H1 (cell line): ENCODE data around the gene KHDC4. TPM values are rescaled to one million over a fixed set of nuclear protein-coding genes. Genes with fewer than 3 reads are reported as not detected.

Source experiments
- CTCF ChIA-PET: fragments of 300-600 bp; sonication (Branson Sonifier 250); formaldehyde crosslinking; loops from one replicate; lab custom pipeline; 2021; ENCODE audit not compliant: partially characterized antibody; lab: Charles Lee
- POLR2A ChIA-PET: fragments of 300-600 bp; sonication (Branson Sonifier 250); formaldehyde crosslinking; loops from one replicate; lab custom pipeline; 2021; ENCODE audit warnings: inconsistent platforms; ENCODE audit not compliant: partially characterized antibody; lab: Charles Lee
- DNase-seq, 2 experiments: peaks; one replicate each; pipeline versions ENCODE4 v3.0.0 to v3.0.0-alpha.2; 2010 to 2022; ENCODE audit warnings: low spot score in 2 of 2, low read depth in 1 of 2, mixed read lengths in 1 of 2
- FAIRE-seq: peaks from 2 replicates; lab custom pipeline; 2011; peaks lifted over from hg19 to GRCh38; lab: Jason Lieb, UNC
- H2AFZ ChIP-seq: 2 replicates; pipeline ENCODE4 v1.8.1; 2012; ENCODE audit warnings: low read length, inconsistent platforms
- H2AK5ac ChIP-seq: 2 replicates; pipeline ENCODE4 v1.6.1; 2013; ENCODE audit warnings: low read depth, low read length
- H2BK120ac ChIP-seq: replicated peaks from 2 replicates; pipeline ENCODE3; 2013; ENCODE audit warnings: low read depth, low read length, inconsistent platforms
- H2BK12ac ChIP-seq: 2 replicates; pipeline ENCODE4 v1.6.1; 2013; ENCODE audit warnings: low read depth, low read length
- H2BK15ac ChIP-seq: 2 replicates; pipeline ENCODE4 v1.6.1; 2013; ENCODE audit warnings: low read length
- H2BK20ac ChIP-seq: 2 replicates; pipeline ENCODE4 v1.6.1; 2013; ENCODE audit warnings: low read length
- H2BK5ac ChIP-seq: 2 replicates; pipeline ENCODE4 v1.6.1; 2013; ENCODE audit warnings: low read depth, low read length
- H3K14ac ChIP-seq: 2 replicates; pipeline ENCODE4 v1.6.1; 2013; ENCODE audit warnings: inconsistent platforms; ENCODE audit not compliant: insufficient read length
- H3K18ac ChIP-seq: 2 replicates; pipeline ENCODE4 v1.6.1; 2013; ENCODE audit warnings: low read length; ENCODE audit errors: extremely low read depth
- H3K23ac ChIP-seq: 2 replicates; pipeline ENCODE4 v1.6.1; 2013; ENCODE audit warnings: inconsistent platforms; ENCODE audit not compliant: insufficient read length
- H3K23me2 ChIP-seq: 2 replicates; pipeline ENCODE4 v1.6.1; 2013; ENCODE audit warnings: low read depth, low read length
- H3K27ac ChIP-seq: 2 replicates; pipeline ENCODE4 v1.6.1; 2011; ENCODE audit warnings: low read depth, low read length, inconsistent platforms
- H3K27me3 ChIP-seq, 4 experiments: replicated peaks in 1 of 4; 1 replicate in 1 of 4; 2 replicates in 3 of 4; pipeline versions ENCODE4 v1.6.1 to v1.8.1; 2011 to 2013; ENCODE audit warnings: low read length in 3 of 4, mild to moderate bottlenecking in 3 of 4, inconsistent platforms in 2 of 4, mixed read lengths in 2 of 4, moderate library complexity in 1 of 4; ENCODE audit not compliant: control insufficient read depth in 3 of 4, insufficient read depth in 3 of 4; ENCODE audit errors: extremely low read depth in 1 of 4
- H3K36me3 ChIP-seq, 4 experiments: 2 replicates each; pipeline versions ENCODE4 v1.6.1 to v1.8.1; 2011 to 2013; ENCODE audit warnings: mild to moderate bottlenecking in 4 of 4, low read length in 3 of 4, moderate library complexity in 2 of 4, control low read depth in 1 of 4, inconsistent platforms in 1 of 4; ENCODE audit not compliant: insufficient read depth in 4 of 4, control insufficient read depth in 2 of 4
- H3K4ac ChIP-seq: replicated peaks from 2 replicates; pipeline ENCODE3; 2013; ENCODE audit warnings: low read length, low read depth, mixed read lengths, inconsistent platforms; ENCODE audit not compliant: insufficient read length
- H3K4me1 ChIP-seq, 4 experiments: replicated peaks in 1 of 4; 1 replicate in 1 of 4; 2 replicates in 3 of 4; pipeline versions ENCODE4 v1.6.1 to v1.8.1; 2011 to 2013; ENCODE audit warnings: low read length in 3 of 4, inconsistent platforms in 2 of 4, mixed read lengths in 1 of 4; ENCODE audit not compliant: insufficient read depth in 4 of 4, control insufficient read depth in 3 of 4
- H3K4me2 ChIP-seq, 2 experiments: 2 replicates each; pipeline versions ENCODE4 v1.6.1 to v1.8.1; 2011 to 2013; ENCODE audit warnings: low read depth in 2 of 2, low read length in 2 of 2, control low read depth in 1 of 2, inconsistent platforms in 1 of 2, mild to moderate bottlenecking in 1 of 2; ENCODE audit not compliant: insufficient read depth in 1 of 2
- H3K4me3 ChIP-seq, 4 experiments: fragments of 200-600, 300-600 bp in 1 of 4; sonication (generic), shearing (Covaris generic), sonication (Bioruptor Twin) in 1 of 4; 2 replicates each; pipeline versions ENCODE4 v1.5.1 to v1.8.1; 2011 to 2016; ENCODE audit warnings: low read length in 4 of 4, low read depth in 3 of 4, control low read depth in 2 of 4, inconsistent platforms in 2 of 4, mild to moderate bottlenecking in 2 of 4, mixed read lengths in 1 of 4, moderate library complexity in 1 of 4; ENCODE audit not compliant: insufficient read depth in 2 of 4; ENCODE audit errors: extremely low read depth in 1 of 4
- H3K56ac ChIP-seq: replicated peaks from 2 replicates; pipeline ENCODE3; 2013; ENCODE audit warnings: low read depth, mild to moderate bottlenecking, mixed read lengths, low read length, inconsistent platforms; ENCODE audit not compliant: insufficient read length
- H3K79me1 ChIP-seq: 2 replicates; pipeline ENCODE4 v1.6.1; 2013; ENCODE audit warnings: low read depth, low read length, control low read depth
- H3K79me2 ChIP-seq, 2 experiments: 2 replicates each; pipeline versions ENCODE4 v1.6.1 to v1.8.1; 2012 to 2013; ENCODE audit warnings: low read length in 2 of 2, mild to moderate bottlenecking in 2 of 2, inconsistent platforms in 1 of 2; ENCODE audit not compliant: insufficient read depth in 2 of 2, control insufficient read depth in 1 of 2
- H3K9ac ChIP-seq, 4 experiments: replicated peaks in 1 of 4; 1 replicate in 1 of 4; 2 replicates in 3 of 4; pipeline versions ENCODE4 v1.6.1 to v1.8.1; 2011 to 2013; ENCODE audit warnings: low read depth in 3 of 4, low read length in 3 of 4, control low read depth in 2 of 4, mild to moderate bottlenecking in 2 of 4, moderate library complexity in 2 of 4, inconsistent platforms in 1 of 4; ENCODE audit errors: extremely low read depth in 1 of 4
- H3K9me3 ChIP-seq, 2 experiments: 2 replicates each; pipeline versions ENCODE4 v1.6.1 to v1.8.1; 2012 to 2013; ENCODE audit warnings: mild to moderate bottlenecking in 2 of 2, moderate library complexity in 2 of 2, control low read depth in 1 of 2, inconsistent platforms in 1 of 2, low read depth in 1 of 2, low read length in 1 of 2, mixed read lengths in 1 of 2; ENCODE audit not compliant: insufficient read depth in 2 of 2
- H4K20me1 ChIP-seq, 2 experiments: replicated peaks in 1 of 2; 2 replicates each; pipeline versions ENCODE3 to v1.8.1; 2011 to 2013; ENCODE audit warnings: inconsistent platforms in 2 of 2, low read length in 2 of 2, mild to moderate bottlenecking in 1 of 2; ENCODE audit not compliant: insufficient read depth in 2 of 2, control insufficient read depth in 1 of 2
- H4K5ac ChIP-seq: 2 replicates; pipeline ENCODE4 v1.6.1; 2013; ENCODE audit warnings: low read length, low read depth, mixed read lengths, inconsistent platforms; ENCODE audit not compliant: insufficient read length
- H4K8ac ChIP-seq: 2 replicates; pipeline ENCODE4 v1.8.0; 2013; ENCODE audit warnings: mild to moderate bottlenecking, moderate library complexity, low read length, inconsistent platforms; ENCODE audit not compliant: insufficient read depth; ENCODE audit errors: extremely low read depth
- H4K91ac ChIP-seq: replicated peaks from 2 replicates; pipeline ENCODE3; 2013; ENCODE audit warnings: low read length, mixed read lengths, inconsistent platforms; ENCODE audit not compliant: insufficient read length
- CBX5 ChIP-seq: fragments of 300-800, 300-1000 bp; sonication (generic); IDR thresholded peaks from 2 replicates; pipeline ENCODE4 v1.7.1; 2016; ENCODE audit warnings: antibody characterized with exemption, low read length, low read depth
- CHD2 ChIP-seq: IDR thresholded peaks from 2 replicates; pipeline ENCODE4 v1.6.1; 2012; ENCODE audit warnings: low read length, improper control_type of control experiment
- E2F6 ChIP-seq: IDR thresholded peaks from 2 replicates; pipeline ENCODE4 v1.6.1; 2012; ENCODE audit warnings: inconsistent platforms
- JUND ChIP-seq: IDR thresholded peaks from 2 replicates; pipeline ENCODE4 v1.6.1; 2011; ENCODE audit warnings: mild to moderate bottlenecking, improper control_type of control experiment, low read length
- NRF1 ChIP-seq: IDR thresholded peaks from 2 replicates; pipeline ENCODE4 v1.6.1; 2011; ENCODE audit warnings: mild to moderate bottlenecking, low read depth, low read length, improper control_type of control experiment
- POLR2A ChIP-seq, 2 experiments: IDR thresholded peaks; 1 replicate in 1 of 2; 2 replicates in 1 of 2; pipeline ENCODE4 v1.6.1; 2011; ENCODE audit warnings: low read depth in 2 of 2, low read length in 2 of 2, mild to moderate bottlenecking in 2 of 2; ENCODE audit errors: control extremely low read depth in 1 of 2
- RNF2 ChIP-seq: fragments of 200-900, 300-1000 bp; sonication (generic); IDR thresholded peaks from 2 replicates; pipeline ENCODE4 v1.7.1; 2016; ENCODE audit warnings: borderline replicate concordance, low read depth, mild to moderate bottlenecking, antibody characterized with exemption, low read length; ENCODE audit not compliant: poor library complexity, severe bottlenecking; ENCODE audit errors: missing control alignments
- TBP ChIP-seq: IDR thresholded peaks from 2 replicates; pipeline ENCODE4 v1.6.1; 2011; ENCODE audit warnings: low read depth, low read length, improper control_type of control experiment
- polyA plus RNA-seq, 7 experiments: library from polyadenylated mRNA; depleted of rRNA in 3 of 7; stranded (reverse) in 5 of 7; unstranded in 2 of 7; fragments of >200 nt in 5 of 7; fragments of 200-250 nt in 2 of 7; gene quantifications; 1 replicate in 5 of 7; 2 replicates in 1 of 7; 4 replicates in 1 of 7; pipeline versions ENCODE4 v1.2.1 to v1.2.3, GENCODE V29; 2011 to 2013; ENCODE audit warnings: missing spikeins in 2 of 7, mixed read lengths in 2 of 7
- total RNA-seq: library from RNA; stranded (reverse); fragmentation: NEBNext Ultra II Directional; extraction: Animal tissue kit (Norgen Biotek cat#: 25700); gene quantifications from 2 replicates; pipeline ENCODE4 v1.2.1, GENCODE V29; 2021

The KHDC4 gene
- total and polyA plus RNA-seq, 2 of the 8 experiments (the other 6 are each of a cell fraction or from before 2014, with no cell fraction given): 56.6 to 81.1 TPM

GRCh38 chr1:155884982-155885381 is 49.2 kb downstream of the KHDC4 start:
- no peak overlapping the region for H3K4ac ChIP-seq
- no peak overlapping the region for H4K8ac ChIP-seq
- H3K79me2 ChIP-seq: no peaks in the 10 kb centered on the region
- DNase-seq (no peak), FAIRE-seq (no peak)
- no peaks in the 10 kb centered on the region for H4K20me1 ChIP-seq
- ChIA-PET POLR2A (interaction anchor here (0.8 kb wide), 1 partner anchor 16 kb away, joined by 3 read pairs; no protein-coding TSS in a partner anchor), CTCF (interaction anchor here (1.4 kb wide), 1 partner anchor 13 kb away, joined by 4 read pairs; no protein-coding TSS in a partner anchor)
- H3K23ac ChIP-seq: no peak overlapping the region
- H3K9me3 ChIP-seq: no peaks in the 10 kb centered on the region
- no peaks in the 10 kb centered on the region for H3K23me2 ChIP-seq
- H2BK20ac ChIP-seq: no peak overlapping the region
- no peaks in the 10 kb centered on the region for H3K36me3 ChIP-seq
- H3K27me3 ChIP-seq: no peaks in the 10 kb centered on the region
- H4K5ac ChIP-seq: no peak overlapping the region
- no peak overlapping the region for H3K4me3 ChIP-seq
- no peak overlapping the region for H2BK15ac ChIP-seq
- no peak overlapping the region for H2AFZ ChIP-seq
- no peak overlapping the region for H3K14ac ChIP-seq
- no peak overlapping the region for H3K9ac ChIP-seq
- H3K79me1 ChIP-seq: no peaks in the 10 kb centered on the region
- no peak overlapping the region for H2AK5ac ChIP-seq
- H2BK120ac ChIP-seq: no peak overlapping the region
- H2BK12ac ChIP-seq: no peak overlapping the region
- H3K56ac ChIP-seq: no peak overlapping the region
- no peak overlapping the region for H3K4me2 ChIP-seq
- H4K91ac ChIP-seq: no peak overlapping the region
- no peak overlapping the region for H3K18ac ChIP-seq
- no peak overlapping the region for H2BK5ac ChIP-seq
- no peak overlapping the region for H3K27ac ChIP-seq
- H3K4me1 ChIP-seq: 0 out of 7 replicates have a peak, but pooled peaks cover 0 to 3% (median 0%) of the 10 kb centered on the region in 4 experiments
- no peak for TF ChIP-seq RNF2
- TF ChIP-seq JUND: no peak
- TF ChIP-seq NRF1: no peak
- TF ChIP-seq CBX5: no peak
- no peak for TF ChIP-seq E2F6
- TF ChIP-seq TBP: no peak
- no peak for TF ChIP-seq POLR2A (IDR thresholded peaks at IDR 0.05; ENCODE audit: control extremely low read depth in 1 of 2, low read depth in 2 of 2, low read length in 2 of 2)
- TF ChIP-seq CHD2: no peak
